Activated naive CD4-positive, alpha-beta T cell treated with anti-CD3 and anti-CD28 coated beads, Interleukin-2, amount 10 ng/mL, durations not matched to agents 7 days and 5 days (primary cell): ENCODE results near the gene HARBI1.

Experiments used
- CTCF ChIA-PET: fragments of 350-600 bp; sonication (Branson Sonifier 250); formaldehyde crosslinking; loops from one replicate; lab custom pipeline; 2021; ENCODE audit warnings: antibody characterized with exemption; lab: Charles Lee
- DNase-seq: peaks from one replicate; pipeline ENCODE4 v3.0.0-alpha.2; 2020
- H3K27ac Mint-ChIP-seq: one replicate; pipeline ENCODE4 v1.8.0; 2021; ENCODE audit warnings: mild to moderate bottlenecking, moderate library complexity, mixed read lengths
- H3K27me3 Mint-ChIP-seq: one replicate; pipeline ENCODE4 v1.8.0; 2021; ENCODE audit warnings: mild to moderate bottlenecking, mixed read lengths
- H3K36me3 Mint-ChIP-seq: one replicate; pipeline ENCODE4 v1.8.0; 2021; ENCODE audit warnings: mixed read lengths
- H3K4me1 Mint-ChIP-seq: one replicate; pipeline ENCODE4 v1.8.0; 2021; ENCODE audit warnings: mixed read lengths
- H3K4me3 Mint-ChIP-seq: one replicate; pipeline ENCODE4 v1.8.0; 2021; ENCODE audit warnings: mild to moderate bottlenecking, moderate library complexity, mixed read lengths
- H3K9me3 Mint-ChIP-seq: one replicate; pipeline ENCODE4 v1.8.0; 2021; ENCODE audit warnings: mixed read lengths

Gene HARBI1

DNA sequence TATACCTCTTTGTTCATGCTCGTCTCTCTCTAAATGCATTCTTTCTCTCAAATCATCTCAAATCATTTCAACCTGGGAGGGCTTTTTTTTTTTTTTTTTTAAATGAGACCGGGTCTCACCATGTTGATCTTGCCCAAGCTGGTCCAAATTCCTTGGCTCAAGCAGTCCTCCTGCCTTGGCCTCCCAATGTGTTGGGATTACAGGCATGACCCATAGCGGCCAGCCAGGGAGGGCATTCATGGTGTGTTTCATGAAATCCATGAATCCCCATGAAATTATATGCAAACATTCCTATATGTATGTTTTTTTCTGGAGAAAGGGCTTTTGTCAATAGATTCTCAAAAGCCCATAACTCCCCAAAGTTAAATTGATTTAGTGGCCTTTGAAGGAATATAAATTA, 26.5 kb upstream of the HARBI1 start:
- no peak overlapping the region for H3K27ac Mint-ChIP-seq
- DNase-seq = no peak
- H3K4me1 Mint-ChIP-seq = peaks cover 18% of the 10 kb centered on the region
- CTCF ChIA-PET = interaction anchor here (1.3 kb wide), 1 partner anchor 126 kb away, joined by 3 read pairs; no protein-coding TSS in a partner anchor
- peaks cover 5% of the 10 kb centered on the region for H3K9me3 Mint-ChIP-seq
- H3K4me3 Mint-ChIP-seq = no peak overlapping the region
- H3K36me3 Mint-ChIP-seq = peaks cover 43% of the 10 kb centered on the region
- H3K27me3 Mint-ChIP-seq = no peaks in the 10 kb centered on the region

DNA sequence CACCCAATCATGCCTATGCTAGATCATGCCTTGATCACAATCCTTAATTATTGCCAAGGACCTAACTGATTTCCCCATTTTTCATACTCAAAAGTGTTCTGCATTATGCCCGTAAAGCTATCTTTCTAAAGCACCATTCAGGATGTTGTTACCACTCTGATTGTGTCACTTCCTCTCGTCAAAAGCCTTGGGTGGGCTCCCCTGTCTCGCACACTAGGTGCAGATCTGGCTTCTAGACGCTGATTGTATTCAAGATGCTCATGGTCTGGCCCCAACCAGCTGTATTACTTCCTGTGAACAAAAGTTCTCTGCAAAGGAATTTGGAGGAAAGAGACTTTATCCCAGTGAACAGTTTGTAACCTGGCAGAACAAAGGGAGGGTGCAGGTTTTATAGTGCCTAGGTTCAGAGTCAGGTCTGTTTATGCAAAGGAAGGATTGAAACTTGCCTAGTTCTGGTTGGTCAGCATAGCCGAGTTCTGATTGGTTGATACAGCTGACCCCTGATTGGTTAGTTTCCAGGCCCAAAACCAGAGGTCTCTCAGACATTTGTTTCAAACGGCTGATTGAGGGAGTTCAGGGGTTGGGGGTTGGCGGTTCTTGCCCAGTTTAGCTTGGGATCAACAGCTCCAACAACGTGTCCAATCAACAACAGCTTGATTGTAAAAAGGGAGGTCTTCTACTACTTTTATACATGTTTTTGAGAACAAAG, 25.8 kb upstream of the HARBI1 start:
- H3K4me3 Mint-ChIP-seq = no peak overlapping the region

DNA sequence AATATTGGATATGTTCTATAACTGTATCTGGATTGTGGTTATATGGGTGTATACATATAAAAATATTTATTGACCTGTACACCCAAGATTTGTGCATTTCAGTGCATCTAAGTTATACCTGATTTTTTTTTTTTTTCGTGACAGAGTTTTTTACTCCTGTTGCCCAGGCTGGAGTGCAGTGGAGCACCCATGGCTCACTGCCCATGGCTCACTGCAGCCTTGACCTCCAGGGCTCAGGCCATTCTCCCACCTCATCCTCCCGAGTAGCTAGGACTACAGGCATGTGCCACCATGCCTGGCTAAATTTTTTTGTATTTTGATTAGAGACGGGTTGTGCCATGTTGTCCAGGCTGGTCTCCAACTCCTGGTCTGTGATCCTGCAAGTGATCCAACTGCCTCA, 24.6 kb upstream of the HARBI1 start:
- H3K9me3 Mint-ChIP-seq = peaks cover 5% of the 10 kb centered on the region
- CTCF ChIA-PET = interaction anchor here (0.6 to 1.3 kb wide), 3 partner anchors 119 to 338 kb away, joined by 3 to 4 read pairs (median 3); no protein-coding TSS in a partner anchor
- H3K36me3 Mint-ChIP-seq = peaks cover 46% of the 10 kb centered on the region

More for the DNA sequence above, 25.8 kb upstream of the HARBI1 start:
- Mint-ChIP-seq H3K4me1 (peaks cover 18% of the 10 kb centered on the region), H3K36me3 (peaks cover 46% of the 10 kb centered on the region), H3K27ac (peak overlapping the region; percentile 42), H3K27me3 (no peaks in the 10 kb centered on the region), H3K9me3 (peaks cover 5% of the 10 kb centered on the region)
- no peak for DNase-seq
- CTCF ChIA-PET = interaction anchor here (1.3 kb wide), 1 partner anchor 126 kb away, joined by 3 read pairs; no protein-coding TSS in a partner anchor

DNA sequence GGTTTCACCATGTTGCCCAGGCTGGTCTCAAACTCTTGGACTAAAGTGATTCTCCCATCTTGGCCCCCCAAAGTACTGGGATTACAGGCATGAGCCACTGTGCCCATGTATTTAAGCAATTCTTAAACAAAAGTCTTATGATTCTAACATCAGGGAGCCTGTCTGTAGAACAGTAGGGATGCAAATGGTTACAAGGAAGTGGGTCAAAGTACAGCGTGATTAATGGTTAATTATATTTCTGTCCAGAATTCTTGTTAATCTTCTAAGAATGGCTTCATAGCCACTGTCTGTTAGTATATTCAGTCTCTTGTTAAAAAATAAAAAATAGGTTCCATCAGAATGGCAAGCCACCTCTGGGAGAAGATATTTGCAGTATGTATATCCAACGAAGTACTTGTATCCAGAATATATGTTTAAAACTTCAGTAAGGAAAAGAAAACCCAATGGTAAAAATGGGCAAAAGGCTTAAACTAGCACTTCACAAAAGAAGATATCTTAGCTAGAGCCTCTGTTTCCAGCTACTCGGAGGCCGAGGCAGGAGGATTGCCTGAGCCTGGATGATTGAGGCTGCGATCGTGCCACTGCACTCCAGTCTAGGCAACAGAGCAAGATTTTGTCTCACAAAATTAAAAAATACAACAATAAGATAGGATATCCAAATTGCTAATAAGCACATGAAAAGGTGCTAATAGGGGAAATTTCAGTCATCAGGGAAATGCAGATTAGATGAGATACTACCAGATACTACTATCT, 23.2 kb upstream of the HARBI1 start:
- H3K4me3 Mint-ChIP-seq = no peak overlapping the region

More for the DNA sequence above, 24.6 kb upstream of the HARBI1 start:
- Mint-ChIP-seq H3K27me3 (no peaks in the 10 kb centered on the region), H3K4me3 (no peak overlapping the region), H3K27ac (no peak overlapping the region), H3K4me1 (peaks cover 18% of the 10 kb centered on the region)
- no peak for DNase-seq

DNA sequence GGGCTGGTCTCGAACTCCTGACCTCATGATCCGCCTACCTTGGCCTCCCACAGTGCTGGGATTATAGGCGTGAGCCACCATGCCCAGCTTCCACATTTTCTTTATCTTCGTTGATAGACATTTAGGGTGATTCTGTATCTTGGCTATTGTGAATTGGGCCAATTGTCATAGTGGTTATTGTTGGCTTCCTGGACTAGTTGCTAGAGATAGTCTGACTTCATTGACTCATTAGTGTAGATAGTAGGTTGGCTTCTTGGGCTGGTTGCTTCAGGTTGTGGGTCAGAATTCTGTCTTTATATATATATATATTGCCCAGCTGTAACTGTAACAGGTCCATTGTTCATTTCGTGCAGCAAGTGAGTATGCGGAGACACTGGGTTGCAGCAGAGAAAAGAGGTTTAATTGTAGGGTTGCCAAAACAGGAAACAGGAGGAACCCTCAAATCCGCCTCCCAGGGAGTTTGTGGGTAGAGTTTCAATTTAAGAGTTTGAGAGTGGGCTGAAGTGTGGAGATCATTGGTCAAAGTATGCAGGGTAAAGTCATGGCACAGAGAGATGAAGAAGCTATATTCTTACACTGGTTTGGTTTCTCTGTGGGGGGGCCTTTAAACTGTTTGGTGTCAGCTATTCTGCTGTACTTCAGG, 22.3 kb upstream of the HARBI1 start:
- H3K9me3 Mint-ChIP-seq = peaks cover 5% of the 10 kb centered on the region
- no peak for DNase-seq
- peaks cover 18% of the 10 kb centered on the region for H3K4me1 Mint-ChIP-seq
- H3K4me3 Mint-ChIP-seq = no peak overlapping the region
- CTCF ChIA-PET = interaction anchor here (1.2 to 1.5 kb wide), 2 partner anchors 9 to 20 kb away, joined by 3 read pairs; no protein-coding TSS in a partner anchor
- H3K27me3 Mint-ChIP-seq = no peaks in the 10 kb centered on the region
- peaks cover 37% of the 10 kb centered on the region for H3K36me3 Mint-ChIP-seq
- H3K27ac Mint-ChIP-seq = no peak overlapping the region

More for the DNA sequence above, 23.2 kb upstream of the HARBI1 start:
- no peak for DNase-seq
- Mint-ChIP-seq H3K27me3 (no peaks in the 10 kb centered on the region), H3K4me1 (peaks cover 18% of the 10 kb centered on the region), H3K27ac (no peak overlapping the region), H3K36me3 (peaks cover 43% of the 10 kb centered on the region), H3K9me3 (peaks cover 5% of the 10 kb centered on the region)
- CTCF ChIA-PET = interaction anchor here (1.2 to 1.5 kb wide), 3 partner anchors 10 to 149 kb away, joined by 3 to 4 read pairs (median 3); no protein-coding TSS in a partner anchor

DNA sequence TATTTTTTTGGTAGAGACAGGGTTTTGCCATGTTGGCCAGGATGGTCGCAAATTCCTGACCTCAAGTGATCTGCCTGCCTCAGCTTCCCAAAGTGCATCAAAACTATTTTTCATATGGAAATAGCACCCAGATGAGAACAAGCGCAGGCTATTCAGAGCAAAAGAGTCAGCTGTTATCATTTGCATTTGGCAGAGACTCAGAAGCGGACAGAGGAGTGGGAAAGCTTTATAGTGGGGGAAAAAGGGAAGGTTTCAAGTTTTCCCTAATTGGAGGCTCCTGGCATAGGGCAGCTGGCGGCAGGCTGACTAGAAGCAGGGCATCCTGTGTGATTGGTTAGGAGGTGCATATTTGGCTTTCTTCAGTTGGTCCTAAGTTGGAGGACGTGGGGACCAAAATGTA, 20.5 kb upstream of the HARBI1 start:
- Mint-ChIP-seq H3K27ac (no peak overlapping the region), H3K4me3 (no peak overlapping the region), H3K4me1 (peaks cover 18% of the 10 kb centered on the region), H3K27me3 (no peaks in the 10 kb centered on the region), H3K36me3 (peaks cover 23% of the 10 kb centered on the region), H3K9me3 (peaks cover 5% of the 10 kb centered on the region)
- DNase-seq = no peak
- CTCF ChIA-PET = no interaction called here

DNA sequence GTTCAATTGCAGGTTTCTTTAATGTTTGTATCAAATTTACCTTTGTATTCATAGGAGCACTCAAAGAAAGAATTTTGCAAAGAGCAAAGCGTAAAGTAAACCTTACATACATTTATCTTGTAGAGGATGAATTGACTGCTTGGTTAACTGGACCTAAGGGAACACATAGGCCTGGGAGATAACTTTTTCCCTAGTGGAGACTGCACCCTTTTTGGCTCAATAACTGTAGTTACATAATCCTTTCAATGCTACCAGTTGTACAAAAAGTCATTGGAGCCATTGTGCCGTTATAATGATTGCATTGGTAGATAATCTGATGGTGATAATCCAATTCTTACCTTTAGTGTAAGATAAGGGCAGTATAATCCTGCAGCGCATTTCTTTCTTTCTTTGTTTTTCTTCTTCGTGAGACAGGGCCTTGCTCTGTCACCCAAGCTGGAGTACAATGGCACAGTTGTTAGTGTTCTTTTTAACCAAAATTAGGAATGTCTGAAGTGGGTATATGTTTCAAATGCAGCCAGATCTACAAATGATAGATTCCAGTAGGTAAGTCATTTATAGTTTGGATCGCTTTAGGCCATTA, 18.6 kb upstream of the HARBI1 start:
- Mint-ChIP-seq H3K36me3 (peaks cover 26% of the 10 kb centered on the region), H3K9me3 (peaks cover 5% of the 10 kb centered on the region), H3K27ac (no peak overlapping the region), H3K4me1 (peaks cover 13% of the 10 kb centered on the region), H3K27me3 (no peaks in the 10 kb centered on the region), H3K4me3 (no peak overlapping the region)
- DNase-seq = no peak
- CTCF ChIA-PET = no interaction called here

DNA sequence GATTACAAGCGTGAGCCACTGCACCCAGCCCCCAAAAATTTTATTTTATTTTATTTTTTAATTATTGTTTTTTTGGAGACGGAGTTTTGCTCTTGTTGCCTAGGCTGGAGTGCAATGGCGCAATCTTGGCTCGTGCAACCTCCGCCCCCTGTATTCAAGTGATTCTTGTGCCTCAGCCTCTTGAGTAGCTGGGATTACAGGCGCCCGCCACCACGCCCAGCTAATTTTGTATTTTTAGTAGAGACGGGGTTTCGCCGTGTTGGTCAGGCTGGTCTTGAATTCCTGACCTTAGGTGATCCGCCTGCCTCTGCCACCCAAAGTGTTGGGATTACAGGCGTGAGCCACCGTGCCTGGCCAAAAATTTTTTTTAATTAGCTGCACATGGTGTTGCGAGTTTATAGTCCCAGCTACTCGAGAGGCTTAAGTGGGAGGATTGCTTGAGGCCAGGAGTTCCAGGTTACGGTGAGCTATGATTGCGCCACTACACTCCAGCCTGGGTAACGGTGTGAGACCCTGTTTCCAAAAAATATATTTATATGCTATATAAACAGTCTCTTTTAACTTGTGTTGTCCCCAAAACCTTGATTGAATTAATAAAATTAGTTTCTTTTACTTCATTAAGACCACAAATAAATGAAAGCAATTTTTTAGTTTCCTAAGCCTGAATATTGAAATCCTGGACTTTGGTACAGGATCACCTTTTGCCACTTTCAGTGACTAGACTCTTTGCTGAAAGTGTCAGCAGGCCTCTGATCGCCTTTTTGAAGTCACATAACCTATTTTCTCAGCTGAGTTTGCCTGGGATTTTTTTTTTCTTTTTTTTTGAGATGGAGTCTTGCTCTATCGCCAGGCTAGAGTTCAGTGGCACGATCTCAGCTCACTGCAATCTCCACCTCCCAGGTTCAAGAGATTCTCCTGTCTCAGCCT, 16.5 kb upstream of the HARBI1 start:
- no peak overlapping the region for H3K4me3 Mint-ChIP-seq
- CTCF ChIA-PET = no interaction called here
- H3K36me3 Mint-ChIP-seq = peaks cover 21% of the 10 kb centered on the region
- no peaks in the 10 kb centered on the region for H3K9me3 Mint-ChIP-seq
- H3K4me1 Mint-ChIP-seq = peaks cover 6% of the 10 kb centered on the region
- no peak for DNase-seq
- H3K27ac Mint-ChIP-seq = no peak overlapping the region
- H3K27me3 Mint-ChIP-seq = no peaks in the 10 kb centered on the region

DNA sequence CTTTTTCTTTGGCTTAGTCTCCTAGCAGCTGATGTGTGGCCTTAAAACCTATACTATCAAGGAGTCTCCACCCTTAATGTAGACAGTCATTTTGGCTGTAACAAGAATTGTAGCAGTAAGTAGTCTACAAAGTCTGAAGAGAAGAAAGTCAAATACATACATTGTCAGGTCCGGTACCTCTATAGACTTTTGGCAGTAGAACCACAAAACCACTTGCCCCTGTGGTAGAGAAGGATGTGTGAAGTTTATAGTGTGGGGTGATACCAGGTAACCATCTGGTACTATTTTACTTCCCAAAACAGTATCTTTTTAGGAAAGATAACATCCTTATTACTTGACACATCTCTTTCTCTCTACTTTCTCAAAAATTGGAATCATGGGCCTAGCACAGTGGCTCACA, 15.5 kb upstream of the HARBI1 start:
- CTCF ChIA-PET = no interaction called here
- Mint-ChIP-seq H3K27me3 (no peaks in the 10 kb centered on the region), H3K36me3 (peaks cover 17% of the 10 kb centered on the region), H3K4me3 (no peak overlapping the region), H3K27ac (no peak overlapping the region), H3K9me3 (no peaks in the 10 kb centered on the region), H3K4me1 (peaks cover 6% of the 10 kb centered on the region)
- no peak for DNase-seq

DNA sequence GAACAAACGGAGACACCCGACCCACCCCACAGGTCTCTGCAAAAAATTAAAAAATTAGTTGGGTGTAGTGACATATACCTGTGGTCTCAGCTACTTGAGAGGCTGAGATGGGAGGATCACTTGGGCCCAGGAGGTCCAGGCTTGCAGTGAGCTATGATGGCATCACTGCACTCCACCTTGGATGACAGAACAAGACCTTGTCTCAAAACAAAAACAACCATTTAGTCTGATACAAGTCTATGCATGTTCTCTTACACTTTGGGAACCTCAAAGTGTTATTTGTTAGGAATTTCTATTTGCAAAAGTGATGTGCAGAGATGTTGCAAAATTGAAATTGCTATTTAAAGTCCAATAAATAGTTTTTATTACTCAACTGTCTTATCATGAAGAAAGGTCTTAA, 14.6 kb upstream of the HARBI1 start:
- Mint-ChIP-seq H3K36me3 (peaks cover 16% of the 10 kb centered on the region), H3K4me1 (peaks cover 6% of the 10 kb centered on the region), H3K4me3 (no peak overlapping the region), H3K9me3 (no peaks in the 10 kb centered on the region), H3K27me3 (no peaks in the 10 kb centered on the region), H3K27ac (no peak overlapping the region)
- CTCF ChIA-PET = no interaction called here
- DNase-seq = no peak

DNA sequence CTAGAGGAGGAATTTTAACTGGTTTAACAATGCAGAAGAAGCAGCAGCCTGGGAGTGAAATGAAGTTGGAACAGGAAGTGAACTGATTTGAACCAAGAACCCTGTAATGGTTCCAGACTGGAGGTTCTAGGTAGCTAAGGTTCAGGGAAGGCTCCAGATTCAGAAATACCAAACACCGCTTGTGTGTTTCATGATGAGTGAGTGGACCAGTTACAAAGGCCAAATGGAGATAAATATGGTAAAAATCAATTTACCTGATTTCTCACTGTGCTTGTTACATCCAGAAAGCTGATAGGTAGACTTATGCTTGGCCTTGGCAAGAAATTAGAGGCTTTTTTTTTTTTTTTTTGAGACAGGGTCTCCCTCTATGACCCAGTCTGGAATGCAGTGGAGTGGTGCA, 13.2 kb upstream of the HARBI1 start:
- DNase-seq = no peak
- CTCF ChIA-PET = interaction anchor here (0.9 to 1.8 kb wide), 2 partner anchors 10 to 13 kb away, joined by 3 to 6 read pairs; partner anchors contain the start of genes ATG13 and HARBI1
- no peak overlapping the region for H3K4me3 Mint-ChIP-seq
- H3K27ac Mint-ChIP-seq = no peak overlapping the region
- H3K27me3 Mint-ChIP-seq = no peaks in the 10 kb centered on the region
- H3K4me1 Mint-ChIP-seq = peaks cover 6% of the 10 kb centered on the region
- H3K9me3 Mint-ChIP-seq = no peaks in the 10 kb centered on the region
- H3K36me3 Mint-ChIP-seq = peaks cover 21% of the 10 kb centered on the region

DNA sequence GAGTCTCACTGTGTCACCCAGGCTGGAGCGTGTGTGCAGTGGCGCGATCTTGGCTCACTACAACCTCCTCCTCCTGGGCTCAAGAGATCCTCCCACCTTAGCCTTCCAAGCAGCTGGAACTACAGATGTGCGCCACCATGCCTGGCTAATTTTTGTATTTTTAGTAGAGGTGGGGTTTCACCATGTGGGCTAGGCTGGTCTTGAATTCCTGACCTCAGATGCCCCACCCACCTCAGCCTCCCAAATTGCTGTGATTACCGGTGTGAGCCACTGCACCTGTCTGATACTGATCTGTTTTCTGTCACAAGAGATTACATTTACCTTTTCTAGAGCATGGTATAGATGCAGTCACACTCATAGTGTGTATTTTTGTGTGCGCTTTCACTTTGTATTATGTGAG, 11.9 kb upstream of the HARBI1 start:
- Mint-ChIP-seq H3K27ac (no peak overlapping the region), H3K4me1 (peaks cover 6% of the 10 kb centered on the region), H3K9me3 (no peaks in the 10 kb centered on the region), H3K4me3 (no peak overlapping the region), H3K36me3 (peaks cover 27% of the 10 kb centered on the region), H3K27me3 (no peaks in the 10 kb centered on the region)
- CTCF ChIA-PET = interaction anchor here (1.8 kb wide), 1 partner anchor 11 kb away, joined by 6 read pairs; the partner anchor contains the start of genes ATG13 and HARBI1
- no peak for DNase-seq

DNA sequence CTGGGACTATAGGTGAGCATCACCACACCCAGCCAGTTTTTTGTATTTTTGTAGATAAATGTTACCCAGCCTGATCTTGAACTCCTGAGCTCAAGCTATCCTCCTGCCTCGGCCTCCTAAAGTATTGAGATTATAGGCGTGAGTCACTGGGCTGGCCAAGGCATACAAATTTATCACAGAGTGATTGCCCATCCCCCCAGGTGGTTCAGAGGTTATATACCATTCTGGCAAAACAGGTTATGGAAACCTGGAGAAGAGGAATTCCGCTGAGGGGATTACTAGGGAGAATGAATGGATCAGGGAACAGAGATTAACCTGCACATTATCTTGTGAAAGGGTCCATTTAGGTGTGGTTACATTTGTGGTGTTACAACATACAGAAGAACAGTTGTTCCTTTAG, 8.4 kb upstream of the HARBI1 start:
- no peaks in the 10 kb centered on the region for H3K27me3 Mint-ChIP-seq
- no peak overlapping the region for H3K4me3 Mint-ChIP-seq
- peaks cover 11% of the 10 kb centered on the region for H3K4me1 Mint-ChIP-seq
- H3K9me3 Mint-ChIP-seq = no peaks in the 10 kb centered on the region
- DNase-seq = no peak
- CTCF ChIA-PET = interaction anchor here (0.6 kb wide), 1 partner anchor 134 kb away, joined by 4 read pairs; no protein-coding TSS in a partner anchor
- H3K27ac Mint-ChIP-seq = no peak overlapping the region
- H3K36me3 Mint-ChIP-seq = peaks cover 32% of the 10 kb centered on the region
